DMS53 treated with DMSO at 0.1 percent for 48 hours (cell line): ENCODE results near the gene CUTC.

Experiments
- DNase-seq: peaks from one replicate; lab custom pipeline; 2025; ENCODE audit not compliant: unreplicated experiment; lab: John Stamatoyannopoulos, UW

CUTC gene

DNA sequence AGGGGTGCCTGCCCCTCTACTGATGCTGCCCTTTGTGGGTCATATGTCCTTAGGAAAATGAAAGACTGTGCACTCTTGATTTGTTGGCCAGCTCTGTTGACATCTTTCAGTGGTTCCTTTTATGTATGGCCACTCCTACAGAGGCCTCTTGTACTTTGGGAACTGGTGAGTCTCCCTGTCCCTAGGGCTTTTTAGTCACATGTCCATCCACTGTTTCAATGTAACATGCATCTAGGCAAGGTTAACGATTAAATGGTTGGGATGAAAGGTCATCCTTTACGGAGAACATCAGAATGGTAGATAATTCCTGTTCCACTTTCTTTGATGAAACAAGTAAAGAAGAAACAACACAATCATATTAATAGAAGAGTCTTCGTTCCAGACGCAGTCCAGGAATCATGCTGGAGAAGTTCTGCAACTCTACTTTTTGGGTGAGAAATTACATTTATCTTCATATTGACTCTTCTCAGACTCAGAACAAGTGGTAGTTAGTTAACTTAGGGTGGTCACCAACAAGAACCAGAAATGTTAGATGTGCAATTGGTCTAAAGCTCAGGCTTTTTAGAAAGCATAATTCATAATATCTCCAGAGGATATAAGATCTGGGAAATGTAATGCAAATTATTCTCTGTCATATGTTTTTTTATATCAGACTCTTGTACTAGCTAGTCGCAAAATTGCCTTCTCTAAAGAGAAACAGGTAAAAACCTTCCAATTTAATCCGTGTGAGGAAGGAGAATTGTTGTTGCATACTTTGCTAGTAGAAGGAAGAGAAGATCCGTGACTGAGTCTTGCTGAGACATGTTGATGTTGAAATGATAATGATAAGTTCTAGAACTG, 50.6 kb downstream of the CUTC start, which contains the start of gene ABCC2:
Gene ABCC2, plus strand, starts transcription at position 194 of the 840 bp plus-strand sequence. Its CDS starts 205 bp downstream, at position 399.
- no peak for DNase-seq

DNA sequence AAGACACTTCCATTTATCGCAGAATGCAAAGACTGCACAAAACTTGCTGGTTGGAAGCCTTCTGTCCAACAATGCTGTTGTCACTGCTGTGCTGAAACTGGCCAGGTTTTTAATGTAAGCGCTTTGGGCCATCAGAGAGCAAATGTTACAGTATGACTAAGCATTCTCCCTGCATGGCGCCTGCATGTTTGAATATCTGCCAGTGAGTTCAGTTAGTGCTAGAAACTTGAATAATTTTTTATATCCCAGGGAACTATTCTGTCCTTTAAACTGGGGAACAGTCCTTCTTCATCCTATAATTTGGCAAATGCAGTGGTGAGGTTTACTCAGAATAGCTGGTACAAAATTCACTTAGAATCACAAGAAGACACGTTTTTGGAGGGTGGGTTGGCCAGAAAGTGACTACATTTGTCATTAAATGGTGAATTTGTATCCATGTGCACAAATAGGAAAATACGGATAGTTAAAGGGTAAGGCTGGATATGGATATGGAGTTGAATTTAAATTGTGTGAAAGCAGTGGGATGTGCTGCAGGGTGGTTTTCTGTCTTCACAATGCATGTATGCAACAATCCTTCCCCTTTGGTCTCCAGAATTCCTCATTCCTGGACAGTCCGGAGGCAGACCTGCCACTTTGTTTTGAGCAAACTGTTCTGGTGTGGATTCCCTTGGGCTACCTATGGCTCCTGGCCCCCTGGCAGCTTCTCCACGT, 52.1 kb downstream of the CUTC start:
- DNase-seq: peak; percentile 4

GRCh38 chr10:99784727-99785441, 52.9 kb downstream of the CUTC start:
- DNase-seq: no peak

GRCh38 chr10:99785646-99786045, 53.6 kb downstream of the CUTC start:
- DNase-seq: no peak

DNA sequence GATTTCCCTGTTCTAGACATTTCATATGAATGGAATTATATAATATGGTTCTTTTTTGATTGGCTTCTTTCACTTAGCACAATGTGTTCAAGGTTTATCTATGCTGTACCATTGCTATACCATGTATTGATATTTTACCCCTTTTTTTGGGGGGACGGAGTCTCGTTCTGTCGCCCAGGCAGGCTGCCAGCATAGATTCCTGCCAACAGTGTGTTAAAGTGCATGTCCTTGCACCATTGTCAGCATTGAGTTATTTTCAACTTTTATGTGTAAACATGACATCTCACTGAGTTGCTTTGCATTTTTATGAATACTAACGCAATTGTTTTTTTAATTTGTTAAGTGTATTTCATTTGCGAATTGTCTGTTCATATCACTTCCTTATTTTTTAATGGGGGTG, 55.3 kb downstream of the CUTC start:
- DNase-seq: no peak

DNA sequence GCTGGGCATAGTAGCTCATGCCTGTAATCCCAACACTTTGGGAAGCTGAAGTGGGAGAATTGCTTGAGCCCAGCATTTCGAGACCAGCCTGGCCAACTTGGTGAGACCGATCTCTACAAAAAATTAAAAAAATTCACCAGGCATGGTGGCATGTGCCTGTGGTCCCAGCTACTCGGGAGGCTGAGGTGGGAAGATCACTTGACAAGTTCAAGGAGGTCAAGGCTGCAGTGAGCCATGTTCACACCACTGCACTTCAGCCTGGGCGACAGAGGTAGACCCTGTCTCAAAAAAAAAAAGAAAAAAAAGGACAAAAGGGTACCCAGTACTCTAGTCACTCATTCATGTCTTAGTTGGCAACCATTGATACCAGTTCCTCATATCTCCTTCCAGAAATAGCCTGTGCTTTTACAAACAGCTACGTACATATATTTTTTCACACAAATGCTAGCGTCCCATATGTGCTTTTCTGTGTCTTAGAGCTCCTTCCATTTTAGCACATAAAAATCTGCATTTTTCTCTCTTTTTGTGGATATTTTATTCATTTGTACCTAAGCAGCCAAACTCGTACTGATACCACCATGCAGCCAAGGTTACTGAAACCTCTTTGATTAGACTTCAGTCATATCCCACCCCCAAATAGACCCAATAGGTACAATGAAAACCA, 55.9 kb downstream of the CUTC start:
- no peak for DNase-seq

GRCh38 chr10:99788598-99789256, 56.7 kb downstream of the CUTC start:
- no peak for DNase-seq

- no peak for DNase-seq
Measured at GRCh38 chr10:99791831-99792230, 59.8 kb downstream of the CUTC start.

DNA sequence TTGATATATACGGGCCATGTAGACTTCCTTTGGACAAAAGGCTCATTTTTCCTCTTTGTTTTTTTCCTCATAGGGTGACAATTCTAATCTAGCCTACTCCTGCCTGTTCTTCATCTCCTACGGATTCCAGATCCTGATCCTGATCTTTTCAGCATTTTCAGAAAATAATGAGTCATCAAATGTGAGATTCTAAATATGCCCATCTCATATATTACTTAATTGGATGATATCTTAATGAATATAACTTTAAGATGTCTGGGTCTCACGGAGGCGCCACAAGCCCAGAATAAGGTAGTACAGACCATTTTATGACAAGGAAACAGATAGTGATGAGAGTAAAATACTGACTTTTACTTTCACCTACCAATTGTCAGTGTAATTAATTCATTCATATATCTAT, 61.8 kb downstream of the CUTC start:
- DNase-seq: no peak

DNA sequence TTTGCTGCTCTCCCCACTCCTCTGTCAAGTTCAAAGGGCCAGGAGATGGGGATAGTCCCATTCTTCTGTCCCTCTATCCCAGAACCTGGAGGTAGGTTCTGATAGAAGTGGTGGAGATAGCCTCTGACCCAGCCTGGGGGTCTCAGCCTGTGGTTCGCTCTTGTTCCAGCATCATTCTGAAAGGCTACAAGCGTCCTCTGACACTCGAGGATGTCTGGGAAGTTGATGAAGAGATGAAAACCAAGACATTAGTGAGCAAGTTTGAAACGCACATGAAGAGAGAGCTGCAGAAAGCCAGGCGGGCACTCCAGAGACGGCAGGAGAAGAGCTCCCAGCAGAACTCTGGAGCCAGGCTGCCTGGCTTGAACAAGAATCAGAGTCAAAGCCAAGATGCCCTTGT, 64.9 kb downstream of the CUTC start:
- no peak for DNase-seq

GRCh38 chr10:99798031-99798430, 66.0 kb downstream of the CUTC start:
- DNase-seq: no peak

DNA sequence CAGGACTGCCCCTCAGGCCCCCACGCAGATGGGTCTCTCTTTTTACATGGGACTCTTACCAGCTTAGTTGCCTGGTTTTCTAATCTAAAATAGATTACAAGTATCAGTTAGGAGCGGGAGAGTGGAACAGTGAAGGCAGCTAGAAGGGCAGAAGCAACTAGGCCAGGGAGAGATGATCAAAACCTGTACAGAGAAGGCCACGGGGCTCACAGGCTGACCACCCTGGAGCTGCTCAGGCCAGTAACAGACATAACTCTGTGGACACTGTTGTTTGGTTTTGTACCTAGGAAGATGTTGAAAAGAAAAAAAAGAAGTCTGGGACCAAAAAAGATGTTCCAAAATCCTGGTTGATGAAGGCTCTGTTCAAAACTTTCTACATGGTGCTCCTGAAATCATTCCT, 66.9 kb downstream of the CUTC start:
- no peak for DNase-seq

DNA sequence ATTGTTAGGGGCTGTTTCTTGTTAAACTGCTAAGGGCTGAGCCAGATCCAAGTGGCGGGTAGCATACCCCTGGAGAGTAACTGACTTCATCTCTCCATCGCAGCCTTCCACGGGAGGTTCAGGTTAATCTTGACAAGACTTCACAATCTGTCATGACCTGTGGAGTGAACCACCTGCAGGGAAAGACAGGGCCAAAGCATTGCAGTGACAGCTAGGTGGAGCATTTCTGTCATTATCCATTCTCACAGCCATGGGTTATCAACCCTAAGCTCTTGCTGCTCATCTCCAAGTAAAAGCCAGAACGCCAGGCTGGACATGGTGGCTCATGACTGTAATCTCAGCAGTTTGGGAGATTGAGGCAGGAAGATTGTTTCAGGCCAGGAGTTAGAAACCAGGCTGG, 67.6 kb downstream of the CUTC start:
- no peak for DNase-seq

DNA sequence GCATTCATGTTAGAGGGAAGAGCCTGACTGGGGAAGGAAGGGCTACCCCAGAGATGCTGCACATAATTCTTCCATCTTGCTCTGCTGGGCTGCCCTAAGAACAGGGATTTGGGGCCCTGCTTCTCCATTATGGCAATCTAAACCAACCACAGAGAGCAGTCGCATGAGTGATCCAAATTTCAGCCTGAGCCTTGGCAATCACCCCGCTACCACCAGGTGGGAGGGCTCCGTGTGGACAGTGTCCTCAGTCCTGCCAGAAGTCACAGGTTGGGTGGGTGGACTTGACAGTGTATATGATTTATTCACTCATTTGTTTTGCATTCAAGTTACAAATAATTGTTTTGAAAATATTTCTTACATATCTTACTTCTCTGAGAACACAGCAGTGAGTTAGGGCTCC, 72.4 kb downstream of the CUTC start:
- DNase-seq: no peak

- DNase-seq: no peak
Measured at GRCh38 chr10:99805190-99805589, 73.2 kb downstream of the CUTC start.
